ENCODE results near the gene CPN2. TPM values are rescaled to one million over a fixed set of nuclear protein-coding genes. Genes with fewer than 3 reads are reported as not detected.

Gene CPN2
- total RNA-seq, 2 experiments from 2014 or later: not detected

GRCh38 chr3:194365978-194366490 is 14.9 kb upstream of the CPN2 start:
- Mint-ChIP-seq H3K9me3 (ENCODE audit: insufficient read depth) (no peaks in the 10 kb centered on the region), H3K27ac (no peak overlapping the region), H3K36me3 (ENCODE audit: low read depth) (no peaks in the 10 kb centered on the region), H3K4me3 (no peak overlapping the region), H3K4me1 (ENCODE audit: low read depth) (no peaks in the 10 kb centered on the region), H3K27me3 (ENCODE audit: low read depth) (peaks cover 12% of the 10 kb centered on the region)
- ChIA-PET POLR2A (no interaction called here), CTCF (no interaction called here)
- DNase-seq: no peak
- no peak for ATAC-seq

DNA sequence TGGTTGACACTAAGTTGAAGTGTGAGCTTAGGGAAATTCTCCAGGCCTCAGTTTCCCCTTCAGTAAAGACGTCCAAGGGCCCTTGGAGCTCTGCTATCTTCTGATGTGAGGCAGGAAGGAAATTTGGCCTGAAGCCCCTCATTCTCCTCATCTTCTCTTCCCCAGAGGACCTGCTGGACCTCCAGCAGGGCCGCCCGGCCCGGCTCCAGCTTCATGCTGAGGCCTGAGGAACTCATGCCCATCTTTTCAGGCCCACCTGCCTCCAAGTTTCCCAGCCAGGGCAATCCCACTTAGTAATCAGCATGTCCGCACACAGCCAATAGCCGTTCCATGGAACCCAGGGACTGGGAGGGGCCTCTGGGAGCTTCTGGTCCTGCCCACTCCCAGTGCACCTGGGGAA is 14.4 kb upstream of the CPN2 start:
- no peak overlapping the region for H3K4me3 Mint-ChIP-seq
- H3K27ac Mint-ChIP-seq: no peak overlapping the region
- ChIA-PET POLR2A (no interaction called here), CTCF (no interaction called here)
- no peaks in the 10 kb centered on the region for H3K4me1 Mint-ChIP-seq (ENCODE audit: low read depth)
- no peaks in the 10 kb centered on the region for H3K9me3 Mint-ChIP-seq (ENCODE audit: insufficient read depth)
- ATAC-seq (no peak), DNase-seq (no peak)
- H3K36me3 Mint-ChIP-seq (ENCODE audit: low read depth): no peaks in the 10 kb centered on the region
- H3K27me3 Mint-ChIP-seq (ENCODE audit: low read depth): peaks cover 8% of the 10 kb centered on the region

- Mint-ChIP-seq H3K4me3 (no peak overlapping the region), H3K4me1 (ENCODE audit: low read depth) (no peaks in the 10 kb centered on the region), H3K27me3 (ENCODE audit: low read depth) (peaks cover 8% of the 10 kb centered on the region), H3K36me3 (ENCODE audit: low read depth) (no peaks in the 10 kb centered on the region), H3K27ac (no peak overlapping the region), H3K9me3 (ENCODE audit: insufficient read depth) (no peaks in the 10 kb centered on the region)
- ChIA-PET CTCF (interaction anchor here (1.4 kb wide), 1 partner anchor 585 kb away, joined by 3 read pairs; no protein-coding TSS in a partner anchor), POLR2A (no interaction called here)
- DNase-seq (no peak), ATAC-seq (no peak)
These were observed 13.7 kb upstream of the CPN2 start for GRCh38 chr3:194364652-194365434.

DNA sequence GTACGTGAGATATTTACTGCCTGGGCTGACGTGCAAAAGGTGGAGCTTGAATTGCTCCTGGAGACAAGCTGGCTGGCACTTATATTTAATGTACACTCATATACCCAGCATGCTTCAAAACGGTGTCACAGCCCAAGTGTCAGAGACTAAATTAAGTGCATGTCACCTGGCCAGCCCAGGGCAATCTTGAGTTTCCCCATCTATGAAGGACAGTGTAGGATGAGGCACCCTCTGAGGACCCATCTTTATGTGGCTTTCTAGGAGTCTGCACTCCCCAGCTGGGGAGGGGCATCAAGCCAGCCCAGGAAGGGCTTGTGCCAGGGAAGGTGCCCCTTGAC is 13.2 kb upstream of the CPN2 start:
- Mint-ChIP-seq H3K27me3 (ENCODE audit: low read depth) (peaks cover 8% of the 10 kb centered on the region), H3K4me3 (no peak overlapping the region), H3K36me3 (ENCODE audit: low read depth) (no peaks in the 10 kb centered on the region), H3K27ac (no peak overlapping the region), H3K4me1 (ENCODE audit: low read depth) (no peaks in the 10 kb centered on the region), H3K9me3 (ENCODE audit: insufficient read depth) (no peaks in the 10 kb centered on the region)
- no peak for DNase-seq
- ATAC-seq: no peak
- ChIA-PET POLR2A (no interaction called here), CTCF (interaction anchor here (1.4 kb wide), 1 partner anchor 585 kb away, joined by 3 read pairs; no protein-coding TSS in a partner anchor)

DNA sequence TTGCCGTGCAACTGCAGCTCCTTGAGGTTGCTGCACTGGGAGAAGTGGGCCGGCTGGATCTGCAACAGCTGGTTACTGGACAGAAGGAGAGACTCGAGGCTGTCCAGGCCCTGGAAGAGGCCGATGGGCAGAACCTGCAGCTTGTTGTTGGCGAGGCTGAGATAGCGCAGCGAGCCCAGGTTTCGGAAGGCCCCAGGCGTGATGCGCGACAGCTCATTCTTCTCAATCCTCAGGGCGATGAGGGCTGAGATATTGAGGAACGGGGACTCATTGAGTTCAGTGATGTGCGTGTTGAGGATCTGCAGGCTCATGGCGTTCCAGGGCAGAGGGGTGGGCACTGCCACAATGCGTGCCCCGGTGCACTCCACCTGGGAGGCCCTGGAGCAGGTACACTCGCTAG is 9.4 kb upstream of the CPN2 start:
- Mint-ChIP-seq H3K27me3 (ENCODE audit: low read depth) (no peaks in the 10 kb centered on the region), H3K27ac (no peak overlapping the region), H3K9me3 (ENCODE audit: insufficient read depth) (no peaks in the 10 kb centered on the region), H3K36me3 (ENCODE audit: low read depth) (no peaks in the 10 kb centered on the region), H3K4me3 (no peak overlapping the region), H3K4me1 (ENCODE audit: low read depth) (no peaks in the 10 kb centered on the region)
- ChIA-PET POLR2A (interaction anchor here (0.5 kb wide), 1 partner anchor 255 kb away, joined by 3 read pairs; no protein-coding TSS in a partner anchor), CTCF (interaction anchor here (2.3 kb wide), 1 partner anchor 17 kb away, joined by 8 read pairs; no protein-coding TSS in a partner anchor)
- ATAC-seq: no peak
- no peak for DNase-seq

DNA sequence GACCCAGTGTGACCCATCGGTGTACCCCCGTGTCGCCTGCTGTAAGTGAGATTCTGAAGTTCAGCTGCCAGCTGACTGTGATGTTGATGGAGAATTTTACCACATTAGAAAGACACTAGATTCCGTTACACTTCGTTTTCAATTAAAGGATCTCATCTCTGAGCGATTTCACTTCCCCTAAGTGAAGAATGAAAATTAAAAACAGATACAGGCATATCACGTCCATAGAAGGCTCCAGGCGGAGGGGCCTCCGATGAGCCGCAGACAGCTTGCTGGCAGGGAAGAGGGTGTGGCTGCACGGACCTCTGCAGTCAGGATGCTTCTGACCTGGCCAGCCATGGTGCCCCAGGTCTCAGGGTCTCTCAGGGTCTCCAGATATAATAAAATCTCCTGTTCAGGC is 6.6 kb upstream of the CPN2 start:
- Mint-ChIP-seq H3K4me1 (ENCODE audit: low read depth) (no peaks in the 10 kb centered on the region), H3K27me3 (ENCODE audit: low read depth) (no peaks in the 10 kb centered on the region), H3K4me3 (no peak overlapping the region), H3K27ac (no peak overlapping the region), H3K36me3 (ENCODE audit: low read depth) (no peaks in the 10 kb centered on the region), H3K9me3 (ENCODE audit: insufficient read depth) (no peaks in the 10 kb centered on the region)
- POLR2A ChIA-PET: interaction anchor here (0.6 kb wide), 1 partner anchor 227 kb away, joined by 3 read pairs; no protein-coding TSS in a partner anchor
- CTCF ChIA-PET: no interaction called here
- DNase-seq (no peak), ATAC-seq (no peak)

- Mint-ChIP-seq H3K4me3 (no peak overlapping the region), H3K27ac (no peak overlapping the region), H3K36me3 (ENCODE audit: low read depth) (no peaks in the 10 kb centered on the region), H3K9me3 (ENCODE audit: insufficient read depth) (no peaks in the 10 kb centered on the region), H3K27me3 (ENCODE audit: low read depth) (no peaks in the 10 kb centered on the region), H3K4me1 (ENCODE audit: low read depth) (no peaks in the 10 kb centered on the region)
- CTCF ChIA-PET: interaction anchor here (1.0 to 1.4 kb wide), 2 partner anchors 11 to 48 kb away, joined by 3 to 7 read pairs; no protein-coding TSS in a partner anchor
- ATAC-seq (no peak), DNase-seq (no peak)
- POLR2A ChIA-PET: no interaction called here
These were observed 4.3 kb upstream of the CPN2 start for GRCh38 chr3:194355379-194355778.

DNA sequence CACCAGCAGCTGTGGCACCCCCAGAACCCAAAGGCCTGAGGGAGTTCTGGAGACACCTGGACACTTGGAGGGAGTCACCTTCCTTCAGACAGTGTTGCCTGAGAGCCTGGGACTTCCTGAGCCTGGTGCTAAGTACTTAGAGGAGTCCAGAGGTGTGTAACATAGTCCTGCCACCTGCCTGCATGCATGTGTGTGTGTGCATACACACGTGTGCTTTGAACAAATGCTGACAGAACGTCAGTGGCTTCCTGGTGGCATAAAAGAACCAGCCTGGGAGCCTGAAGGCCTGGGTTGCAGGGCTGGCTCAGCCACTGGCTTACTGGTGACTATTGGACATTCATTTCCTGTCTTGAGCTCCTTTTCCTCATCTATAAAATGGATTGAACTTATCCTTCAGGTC is 3.2 kb upstream of the CPN2 start:
- ChIA-PET CTCF (no interaction called here), POLR2A (no interaction called here)
- DNase-seq (no peak), ATAC-seq (no peak)
- H3K4me1 Mint-ChIP-seq (ENCODE audit: low read depth): no peaks in the 10 kb centered on the region
- H3K27me3 Mint-ChIP-seq (ENCODE audit: low read depth): no peaks in the 10 kb centered on the region
- no peak overlapping the region for H3K4me3 Mint-ChIP-seq
- H3K36me3 Mint-ChIP-seq (ENCODE audit: low read depth): no peaks in the 10 kb centered on the region
- no peaks in the 10 kb centered on the region for H3K9me3 Mint-ChIP-seq (ENCODE audit: insufficient read depth)
- no peak overlapping the region for H3K27ac Mint-ChIP-seq

GRCh38 chr3:194352667-194353246 is 1.6 kb upstream of the CPN2 start:
- Mint-ChIP-seq H3K4me1 (ENCODE audit: low read depth) (no peaks in the 10 kb centered on the region), H3K27ac (no peak overlapping the region), H3K27me3 (ENCODE audit: low read depth) (no peaks in the 10 kb centered on the region), H3K9me3 (ENCODE audit: insufficient read depth) (no peaks in the 10 kb centered on the region), H3K4me3 (no peak overlapping the region), H3K36me3 (ENCODE audit: low read depth) (no peaks in the 10 kb centered on the region)
- no peak for DNase-seq
- ChIA-PET POLR2A (no interaction called here), CTCF (interaction anchor here (0.6 to 1.0 kb wide), 2 partner anchors 8 to 10 kb away, joined by 3 read pairs; no protein-coding TSS in a partner anchor)
- ATAC-seq: no peak

DNA sequence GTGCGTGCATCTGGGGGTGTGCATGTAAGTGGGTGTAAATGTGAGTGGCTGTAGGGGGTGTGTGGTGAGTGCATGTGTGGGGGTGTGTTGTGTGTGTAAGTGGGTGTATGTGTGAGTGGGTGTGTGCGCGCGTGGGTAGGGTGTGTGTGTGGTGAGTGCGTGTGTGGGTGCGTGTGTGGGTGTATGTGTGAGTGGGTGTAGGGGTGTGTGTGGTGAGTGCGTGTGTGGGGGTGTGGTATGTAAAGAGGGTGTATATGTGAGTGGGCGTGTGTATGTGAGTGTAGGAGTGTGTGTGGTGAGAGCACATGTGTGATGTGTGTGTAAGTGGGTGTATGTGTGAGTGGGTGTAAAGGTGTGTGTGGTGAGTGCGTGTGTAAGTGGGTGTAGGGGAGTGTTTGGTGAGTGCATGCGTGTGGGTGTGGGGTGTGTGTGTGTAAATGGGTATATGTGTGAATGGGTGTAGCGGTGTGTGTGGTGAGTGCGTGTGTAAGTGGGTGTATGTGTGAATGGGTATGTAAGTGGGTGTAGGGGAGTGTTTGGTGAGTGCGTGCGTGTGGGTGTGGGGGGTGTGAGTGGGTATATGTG is 916 bp upstream of the CPN2 start:
- H3K4me1 Mint-ChIP-seq (ENCODE audit: low read depth): no peaks in the 10 kb centered on the region
- no peaks in the 10 kb centered on the region for H3K27me3 Mint-ChIP-seq (ENCODE audit: low read depth)
- POLR2A ChIA-PET: no interaction called here
- H3K36me3 Mint-ChIP-seq (ENCODE audit: low read depth): no peaks in the 10 kb centered on the region
- no peak overlapping the region for H3K4me3 Mint-ChIP-seq
- H3K9me3 Mint-ChIP-seq (ENCODE audit: insufficient read depth): no peaks in the 10 kb centered on the region
- H3K27ac Mint-ChIP-seq: no peak overlapping the region
- DNase-seq (no peak), ATAC-seq (no peak)
- CTCF ChIA-PET: no interaction called here

DNA sequence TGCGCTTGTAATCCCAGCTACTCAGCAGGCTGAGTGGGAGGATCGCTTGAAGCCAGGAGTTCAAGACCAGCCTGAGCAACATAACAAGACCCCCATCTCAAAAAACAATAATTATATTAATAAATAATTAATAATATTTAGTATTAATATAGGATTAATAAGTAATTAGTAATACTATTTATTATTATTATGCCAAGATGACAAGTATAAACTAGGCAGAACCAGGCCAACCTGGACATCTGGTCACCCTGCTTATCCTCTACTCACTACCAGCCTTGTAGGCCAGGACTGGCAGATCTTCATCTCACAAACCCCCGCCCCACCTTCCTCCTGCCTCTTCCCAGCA is 429 bp downstream of the CPN2 start:
- no peak for ATAC-seq
- ChIA-PET CTCF (interaction anchor here (0.8 to 1.0 kb wide), 2 partner anchors 17 to 47 kb away, joined by 3 to 4 read pairs; no protein-coding TSS in a partner anchor), POLR2A (no interaction called here)
- no peak for DNase-seq
- H3K36me3 Mint-ChIP-seq (ENCODE audit: low read depth): no peaks in the 10 kb centered on the region
- no peaks in the 10 kb centered on the region for H3K9me3 Mint-ChIP-seq (ENCODE audit: insufficient read depth)
- no peaks in the 10 kb centered on the region for H3K4me1 Mint-ChIP-seq (ENCODE audit: low read depth)
- no peak overlapping the region for H3K4me3 Mint-ChIP-seq
- H3K27me3 Mint-ChIP-seq (ENCODE audit: low read depth): no peaks in the 10 kb centered on the region
- no peak overlapping the region for H3K27ac Mint-ChIP-seq

DNA sequence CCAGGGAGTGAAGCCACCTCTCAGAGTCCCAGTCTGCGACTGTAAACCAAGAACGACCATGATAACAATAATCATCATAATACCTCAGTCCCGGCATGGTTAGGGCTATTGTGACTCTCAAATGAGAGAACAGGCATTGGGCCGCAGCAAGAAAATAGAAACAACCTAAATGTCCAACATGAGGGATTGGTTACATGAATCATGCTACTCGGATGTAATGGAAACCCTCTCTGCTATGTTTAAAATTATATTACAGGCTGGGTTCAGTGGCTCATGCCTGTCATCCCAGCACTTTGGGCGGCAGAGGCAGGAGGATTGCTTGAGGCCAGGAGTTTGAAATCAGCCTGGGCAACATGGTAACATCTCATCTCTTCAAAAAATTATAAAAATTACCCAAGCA is 2.8 kb downstream of the CPN2 start:
- no peak overlapping the region for H3K4me3 Mint-ChIP-seq
- no peak overlapping the region for H3K27ac Mint-ChIP-seq
- no peaks in the 10 kb centered on the region for H3K27me3 Mint-ChIP-seq (ENCODE audit: low read depth)
- ChIA-PET POLR2A (no interaction called here), CTCF (no interaction called here)
- no peaks in the 10 kb centered on the region for H3K9me3 Mint-ChIP-seq (ENCODE audit: insufficient read depth)
- no peaks in the 10 kb centered on the region for H3K36me3 Mint-ChIP-seq (ENCODE audit: low read depth)
- no peaks in the 10 kb centered on the region for H3K4me1 Mint-ChIP-seq (ENCODE audit: low read depth)
- DNase-seq (no peak), ATAC-seq (no peak)

Measured in activated CD8-positive, alpha-beta T cell treated with anti-CD3 and anti-CD28 coated beads, Interleukin-2, amount 10 ng/mL, durations not matched to agents 7 days and 5 days (primary cell).